ENCODE data around the gene PCDHGA6. TPM values are rescaled to one million over a fixed set of nuclear protein-coding genes. Genes with fewer than 3 reads are reported as not detected.
"Not testable (repeated sequence)": the region's sequence is repeated elsewhere in the genome, so short reads cannot be mapped to it uniquely, and the experiment has no call there.

Gene PCDHGA6
- total RNA-seq, 2 donors from 2014 or later = 3.7 to 4.4 TPM

- ATAC-seq (no peak), DNase-seq (no peak)
- intact Hi-C loops (cut with DNase I) = loop anchor here in 1 of 2 donors (10.0 kb wide), 2 partner anchors 49 to 151 kb away; partner anchors contain the start of genes PCDHB12, PCDHGA9 and PCDHGB6
Observed at GRCh38 chr5:141355641-141356040, 18.1 kb upstream of the PCDHGA6 start.

DNA sequence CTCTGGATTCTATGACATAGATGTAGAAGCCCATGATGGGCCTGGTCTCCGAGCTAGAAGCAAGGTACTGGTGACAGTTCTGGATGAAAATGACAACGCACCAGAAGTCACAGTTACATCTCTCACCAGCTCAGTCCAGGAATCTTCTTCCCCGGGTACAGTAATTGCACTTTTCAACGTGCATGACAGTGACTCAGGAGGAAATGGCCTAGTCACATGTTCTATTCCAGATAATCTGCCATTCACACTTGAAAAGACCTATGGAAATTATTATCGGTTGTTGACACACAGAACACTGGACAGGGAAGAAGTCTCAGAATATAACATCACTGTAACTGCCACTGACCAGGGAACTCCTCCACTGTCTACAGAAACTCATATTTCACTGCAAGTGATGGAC, 17.6 kb upstream of the PCDHGA6 start:
- intact Hi-C loops (cut with DNase I) = loop anchor here in 1 of 2 donors (10.0 kb wide), 2 partner anchors 49 to 151 kb away; partner anchors contain the start of genes PCDHB12, PCDHGA9 and PCDHGB6
- DNase-seq (no peak), ATAC-seq (no peak)

DNA sequence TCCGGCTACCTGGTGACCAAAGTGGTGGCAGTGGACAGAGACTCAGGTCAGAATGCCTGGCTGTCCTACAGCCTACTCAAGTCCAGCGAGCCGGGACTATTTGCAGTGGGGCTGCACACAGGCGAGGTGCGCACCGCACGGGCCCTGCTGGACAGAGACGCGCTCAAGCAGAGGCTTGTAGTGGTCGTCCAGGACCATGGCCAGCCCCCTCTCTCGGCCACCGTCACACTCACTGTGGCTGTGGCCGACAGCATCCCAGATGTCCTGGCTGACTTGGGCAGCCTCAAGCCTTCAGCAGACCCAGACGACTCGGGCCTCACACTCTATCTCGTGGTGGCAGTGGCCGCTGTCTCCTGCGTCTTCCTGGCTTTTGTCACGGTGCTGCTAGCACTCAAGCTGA, 16.7 kb upstream of the PCDHGA6 start:
- ATAC-seq (no peak), DNase-seq (no peak)
- intact Hi-C loops (cut with DNase I) = loop anchor here in 1 of 2 donors (10.0 kb wide), 2 partner anchors 48 to 152 kb away; partner anchors contain the start of genes PCDHB12, PCDHGA9 and PCDHGB6

- intact Hi-C loops (cut with DNase I) = loop anchor here in 1 of 2 donors (10.0 kb wide), 2 partner anchors 45 to 155 kb away; partner anchors contain the start of genes PCDHB12, PCDHGA9 and PCDHGB6
- DNase-seq (no peak), ATAC-seq (no peak)
Observed at GRCh38 chr5:141359790-141360426, 13.8 kb upstream of the PCDHGA6 start, which contains the start of gene PCDHGB2. Gene PCDHGB2 (plus strand): TSS chr5:141359994. CDS start chr5:141360136, 142 bp downstream.

DNA sequence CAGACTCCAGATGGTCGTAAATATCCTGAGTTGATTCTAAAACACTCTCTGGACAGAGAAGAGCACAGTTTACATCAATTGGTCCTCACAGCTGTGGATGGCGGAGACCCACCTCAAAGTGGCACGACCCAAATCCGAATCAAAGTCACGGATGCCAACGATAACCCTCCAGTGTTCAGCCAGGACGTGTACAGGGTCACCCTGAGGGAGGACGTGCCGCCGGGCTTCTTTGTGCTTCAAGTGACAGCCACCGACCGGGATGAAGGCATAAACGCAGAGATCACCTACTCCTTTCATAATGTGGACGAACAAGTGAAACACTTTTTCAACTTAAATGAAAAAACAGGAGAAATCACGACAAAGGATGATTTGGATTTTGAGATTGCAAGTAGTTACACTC, 13.0 kb upstream of the PCDHGA6 start:
- DNase-seq = no peak
- intact Hi-C loops (cut with DNase I) = no loop called here
- no peak for ATAC-seq

DNA sequence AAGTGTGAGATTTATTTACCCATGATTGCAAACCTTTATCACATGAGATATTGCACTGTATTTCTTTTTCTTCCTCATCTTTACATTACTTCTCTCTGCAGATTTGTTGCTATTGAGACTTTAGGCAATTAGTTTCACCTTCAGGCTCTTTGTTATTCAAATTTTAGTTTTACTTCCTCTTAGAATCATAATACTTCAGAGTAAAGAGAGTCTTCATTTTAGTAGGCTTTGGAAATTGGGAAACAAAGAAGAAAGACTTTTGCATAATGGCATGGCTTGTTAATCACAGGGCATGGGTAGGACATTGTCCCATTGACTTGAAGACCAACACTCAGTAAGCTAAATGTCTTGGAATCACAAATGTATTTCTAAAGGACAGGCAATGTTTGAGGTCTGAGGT, 11.0 kb upstream of the PCDHGA6 start:
- ATAC-seq (no peak), DNase-seq (no peak)
- intact Hi-C loops (cut with DNase I) = no loop called here

GRCh38 chr5:141363952-141364660, 9.6 kb upstream of the PCDHGA6 start, which contains the start of gene PCDHGA5:
Gene PCDHGA5 (plus strand): TSS chr5:141364162. CDS start chr5:141364331, 169 bp downstream.
- no peak for ATAC-seq
- DNase-seq = no peak
- intact Hi-C loops (cut with DNase I) = no loop called here

- DNase-seq (no peak), ATAC-seq (no peak)
- intact Hi-C loops (cut with DNase I) = no loop called here
Observed at GRCh38 chr5:141366016-141366896, 7.4 kb upstream of the PCDHGA6 start.

DNA sequence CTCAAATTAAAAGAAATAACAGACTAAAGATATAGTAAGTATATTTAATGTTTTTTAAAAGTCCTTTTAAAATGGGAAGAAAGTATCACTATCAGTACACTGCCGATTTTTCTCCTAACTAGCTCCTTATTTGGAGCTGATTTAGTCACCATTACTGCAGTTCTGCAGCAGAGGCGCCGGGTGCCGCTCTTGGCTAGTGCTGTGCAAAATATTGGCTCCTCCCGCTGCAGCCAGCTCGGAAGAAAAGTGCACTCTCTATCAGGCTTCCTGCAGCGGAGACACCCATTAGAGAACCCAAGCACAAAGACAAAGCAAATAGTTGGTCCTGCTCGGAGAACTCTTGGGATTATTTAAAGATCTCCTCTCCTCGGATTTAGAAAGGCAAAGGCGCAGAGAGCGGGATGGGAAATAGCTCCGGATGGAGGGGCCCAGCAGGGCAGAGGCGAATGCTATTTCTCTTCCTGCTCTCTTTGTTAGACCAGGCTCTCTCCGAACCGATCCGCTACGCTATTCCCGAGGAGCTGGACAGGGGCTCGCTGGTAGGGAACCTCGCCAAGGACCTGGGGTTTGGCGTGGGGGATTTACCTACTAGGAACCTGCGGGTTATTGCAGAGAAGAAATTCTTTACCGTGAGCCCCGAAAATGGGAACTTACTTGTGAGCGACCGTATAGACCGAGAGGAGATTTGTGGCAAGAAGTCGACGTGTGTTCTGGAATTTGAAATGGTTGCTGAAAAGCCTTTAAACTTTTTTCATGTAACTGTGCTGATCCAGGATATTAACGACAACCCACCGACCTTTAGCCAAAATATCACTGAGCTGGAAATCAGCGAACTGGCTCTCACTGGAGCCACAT, 3.5 kb upstream of the PCDHGA6 start, which contains the start of gene PCDHGB3:
TSS of gene PCDHGB3 (plus strand) at position 249 of the 855 bp plus-strand sequence. CDS start at position 402, 153 bp downstream.
- intact Hi-C loops (cut with DNase I) = no loop called here

GRCh38 chr5:141371572-141372475, 1.9 kb upstream of the PCDHGA6 start:
- intact Hi-C loops (cut with DNase I) = no loop called here
- ATAC-seq = peak in 1 of 2 donors; percentile 21

More for the DNA sequence above, 3.5 kb upstream of the PCDHGA6 start, which contains the start of gene PCDHGB3:
- ATAC-seq (peak; percentile 86 to 90), DNase-seq (peak; percentile 49)

DNA sequence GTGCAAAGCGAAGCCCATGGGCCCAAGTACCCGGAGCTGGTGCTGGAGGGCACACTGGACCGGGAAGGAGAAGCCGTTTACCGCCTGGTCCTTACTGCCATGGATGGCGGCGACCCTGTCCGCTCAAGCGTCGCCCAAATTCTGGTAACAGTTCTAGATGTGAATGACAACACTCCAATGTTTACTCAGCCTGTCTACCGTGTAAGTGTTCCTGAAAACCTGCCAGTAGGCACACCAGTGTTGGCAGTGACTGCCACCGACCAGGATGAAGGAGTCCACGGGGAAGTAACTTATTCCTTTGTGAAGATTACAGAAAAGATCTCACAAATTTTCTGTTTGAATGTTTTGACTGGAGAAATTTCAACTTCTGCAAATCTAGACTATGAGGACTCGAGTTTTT, 936 bp downstream of the PCDHGA6 start:
- intact Hi-C loops (cut with DNase I) = no loop called here
- ATAC-seq (no peak), DNase-seq (no peak)

More at GRCh38 chr5:141371572-141372475, 1.9 kb upstream of the PCDHGA6 start:
- no peak for DNase-seq

GRCh38 chr5:141375444-141376155, 1.9 kb downstream of the PCDHGA6 start:
- ATAC-seq; DNase-seq; intact Hi-C loops (cut with DNase I): not testable (repeated sequence)

GRCh38 chr5:141382469-141383294, 9.0 kb downstream of the PCDHGA6 start, which contains the start of gene PCDHGA7:
Gene PCDHGA7 (plus strand): TSS chr5:141382742. CDS start chr5:141382900, 158 bp downstream.
- intact Hi-C loops (cut with DNase I) = no loop called here
- ATAC-seq = peak in 1 of 2 donors; percentile 34
- DNase-seq = no peak

DNA sequence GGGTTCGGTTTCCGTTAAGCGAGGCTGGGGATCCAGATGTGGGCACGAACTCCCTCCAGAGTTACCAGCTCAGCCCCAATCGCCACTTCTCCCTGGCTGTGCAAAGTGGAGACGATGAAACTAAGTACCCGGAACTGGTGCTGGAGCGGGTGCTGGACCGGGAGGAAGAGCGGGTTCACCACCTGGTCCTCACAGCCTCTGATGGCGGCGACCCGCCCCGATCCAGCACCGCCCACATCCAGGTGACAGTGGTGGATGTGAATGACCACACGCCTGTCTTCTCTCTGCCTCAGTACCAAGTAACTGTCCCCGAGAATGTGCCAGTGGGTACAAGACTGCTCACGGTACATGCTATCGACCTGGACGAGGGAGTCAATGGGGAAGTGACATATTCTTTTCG, 9.7 kb downstream of the PCDHGA6 start:
- ATAC-seq = no peak
- intact Hi-C loops (cut with DNase I) = no loop called here
- no peak for DNase-seq

GRCh38 chr5:141384471-141385267, 11.0 kb downstream of the PCDHGA6 start:
- no peak for DNase-seq
- ATAC-seq = no peak
- intact Hi-C loops (cut with DNase I) = no loop called here

All from left cardiac atrium (tissue), 4 donors.